Keratinocyte (primary cell): ENCODE measurements around the gene SCD5. TPM values are rescaled to one million over a fixed set of nuclear protein-coding genes. Genes with fewer than 3 reads are reported as not detected.

Experiments used
- DNase-seq: peaks from one replicate; pipeline ENCODE4 v3.0.0-alpha.2; 2011; ENCODE audit warnings: low read depth, missing footprints, low spot score
- FAIRE-seq: peaks from 2 replicates; lab custom pipeline; 2011; peaks lifted over from hg19 to GRCh38; lab: Jason Lieb, UNC
- H2AFZ ChIP-seq: 2 replicates; pipeline ENCODE4 v1.6.0; 2012; ENCODE audit warnings: low read length, control low read depth, inconsistent platforms; ENCODE audit not compliant: control insufficient read depth
- H3K27ac ChIP-seq: 2 replicates; pipeline ENCODE4 v1.5.1; 2011; ENCODE audit warnings: low read length; ENCODE audit not compliant: control insufficient read depth, insufficient read depth
- H3K27me3 ChIP-seq: 3 replicates; pipeline ENCODE4 v1.6.0; 2011; ENCODE audit warnings: low read length; ENCODE audit not compliant: control insufficient read depth, insufficient read depth; ENCODE audit errors: extremely low read depth
- H3K36me3 ChIP-seq, 2 experiments: 2 replicates in 1 of 2; 3 replicates in 1 of 2; pipeline ENCODE4 v1.5.1; 2011; ENCODE audit warnings: low read length in 2 of 2, mild to moderate bottlenecking in 1 of 2; ENCODE audit not compliant: control insufficient read depth in 2 of 2, insufficient read depth in 2 of 2; ENCODE audit errors: extremely low read depth in 1 of 2
- H3K4me1 ChIP-seq: 3 replicates; pipeline ENCODE4 v1.5.1; 2011; ENCODE audit warnings: low read length; ENCODE audit not compliant: control insufficient read depth, insufficient read depth; ENCODE audit errors: extremely low read depth
- H3K4me2 ChIP-seq: 3 replicates; pipeline ENCODE4 v1.6.0; 2011; ENCODE audit warnings: low read depth, low read length; ENCODE audit not compliant: control insufficient read depth, insufficient read depth; ENCODE audit errors: extremely low read depth
- H3K4me3 ChIP-seq, 3 experiments: fragments of 200-600 bp in 1 of 3; sonication (generic) in 1 of 3; 2 replicates in 2 of 3; 3 replicates in 1 of 3; pipeline ENCODE4 v1.5.1; 2011 to 2016; ENCODE audit warnings: low read length in 3 of 3, mild to moderate bottlenecking in 3 of 3, control low read depth in 2 of 3, inconsistent platforms in 1 of 3, low read depth in 1 of 3, mixed read lengths in 1 of 3, mixed run types in 1 of 3, moderate library complexity in 1 of 3; ENCODE audit not compliant: control insufficient read depth in 2 of 3, insufficient read depth in 2 of 3; ENCODE audit errors: extremely low read depth in 1 of 3
- H3K79me2 ChIP-seq: 2 replicates; pipeline ENCODE4 v1.6.0; 2012; ENCODE audit warnings: low read length; ENCODE audit not compliant: control insufficient read depth, insufficient read depth
- H3K9ac ChIP-seq: 3 replicates; pipeline ENCODE4 v1.6.0; 2011; ENCODE audit warnings: low read length; ENCODE audit not compliant: control insufficient read depth, insufficient read depth; ENCODE audit errors: extremely low read depth
- H3K9me1 ChIP-seq: 3 replicates; pipeline ENCODE4 v1.6.0; 2011; ENCODE audit warnings: low read length; ENCODE audit not compliant: control insufficient read depth, insufficient read depth; ENCODE audit errors: extremely low read depth
- H3K9me3 ChIP-seq: 2 replicates; pipeline ENCODE4 v1.5.1; 2012; ENCODE audit warnings: low read depth, low read length; ENCODE audit not compliant: control insufficient read depth
- H4K20me1 ChIP-seq: 3 replicates; pipeline ENCODE4 v1.6.0; 2011; ENCODE audit warnings: low read length; ENCODE audit not compliant: control insufficient read depth, insufficient read depth; ENCODE audit errors: extremely low read depth
- CTCF ChIP-seq, 3 experiments: IDR thresholded peaks in 1 of 3; conservative IDR thresholded peaks in 1 of 3; optimal IDR thresholded peaks in 1 of 3; 2 replicates in 2 of 3; 3 replicates in 1 of 3; pipeline versions ENCODE3 to v1.5.1; 2011; ENCODE audit warnings: low read length in 3 of 3, mild to moderate bottlenecking in 3 of 3, moderate library complexity in 2 of 3, control low read depth in 1 of 3, inconsistent platforms in 1 of 3; ENCODE audit not compliant: insufficient read depth in 2 of 3; ENCODE audit errors: extremely low read depth in 1 of 3
- EZH2 ChIP-seq: IDR thresholded peaks from one replicate; pipeline ENCODE4 v1.6.1; 2012; ENCODE audit warnings: inconsistent platforms, mild to moderate bottlenecking, low read length, moderate library complexity
- dilution Hi-C: fragments of 300-500 bp; cut with MboI; formaldehyde crosslinking; loops from one replicate; pipeline ENCODE4 v1.7.0; 2020; ENCODE audit warnings: low sequenced_read_pairs; ENCODE audit not compliant: extremely low pct_ligation_motif_present
- polyA plus RNA-seq, 5 experiments: library from polyadenylated mRNA; depleted of rRNA in 3 of 5; stranded (reverse) in 3 of 5; stranded (forward) in 1 of 5; unstranded in 1 of 5; fragments of >200 nt; gene quantifications; 1 replicate in 1 of 5; 2 replicates in 3 of 5; 3 replicates in 1 of 5; pipeline versions ENCODE4 v1.2.1 to v1.2.3, GENCODE V29; 2011 to 2012; ENCODE audit warnings: missing spikeins in 2 of 5, low read depth in 1 of 5, low replicate concordance in 1 of 5

The SCD5 gene
- polyA plus RNA-seq, 1 donor (not counting 4 experiments of a cell fraction or from before 2014, with no cell fraction given): 39.4 TPM

GRCh38 chr4:82721819-82722423, 76.7 kb downstream of the SCD5 start:
- no peak overlapping the region for H3K9ac ChIP-seq
- H3K27me3 ChIP-seq: no peaks in the 10 kb centered on the region
- no peaks in the 10 kb centered on the region for H3K4me1 ChIP-seq
- H3K4me3 ChIP-seq: no peak overlapping the region
- DNase-seq: no peak
- H3K9me3 ChIP-seq: no peaks in the 10 kb centered on the region
- H4K20me1 ChIP-seq: no peaks in the 10 kb centered on the region
- no peak overlapping the region for H3K4me2 ChIP-seq
- FAIRE-seq: no peak
- H2AFZ ChIP-seq: no peak overlapping the region
- H3K36me3 ChIP-seq: no peaks in the 10 kb centered on the region
- peaks cover 10% of the 10 kb centered on the region for H3K79me2 ChIP-seq
- dilution Hi-C loops: no loop called here
- no peak overlapping the region for H3K27ac ChIP-seq
- TF ChIP-seq EZH2 (no peak), CTCF (optimal IDR thresholded peaks at IDR 0.05 in 1 of 3, IDR thresholded peaks at IDR 0.05 in 1 of 3, conservative IDR thresholded peaks at IDR 0.05 in 1 of 3; ENCODE audit: extremely low read depth in 1 of 3, insufficient read depth in 2 of 3, low read length in 3 of 3) (peak in 1 of 3 experiments; percentile 73)
- H3K9me1 ChIP-seq: no peaks in the 10 kb centered on the region

GRCh38 chr4:82718162-82718940, 80.2 kb downstream of the SCD5 start:
- dilution Hi-C loops: no loop called here
- peaks cover 8% of the 10 kb centered on the region for H3K4me1 ChIP-seq
- H3K27me3 ChIP-seq: no peaks in the 10 kb centered on the region
- peaks cover 8% of the 10 kb centered on the region for H3K79me2 ChIP-seq
- no peaks in the 10 kb centered on the region for H3K9me3 ChIP-seq
- FAIRE-seq (no peak), DNase-seq (no peak)
- no peak overlapping the region for H3K9ac ChIP-seq
- no peaks in the 10 kb centered on the region for H3K36me3 ChIP-seq
- H3K27ac ChIP-seq: no peak overlapping the region
- H3K4me2 ChIP-seq: no peak overlapping the region
- peaks cover 3% of the 10 kb centered on the region for H4K20me1 ChIP-seq
- H3K9me1 ChIP-seq: peaks cover 2% of the 10 kb centered on the region
- TF ChIP-seq CTCF (optimal IDR thresholded peaks at IDR 0.05 in 1 of 3, IDR thresholded peaks at IDR 0.05 in 1 of 3, conservative IDR thresholded peaks at IDR 0.05 in 1 of 3; ENCODE audit: extremely low read depth in 1 of 3, insufficient read depth in 2 of 3, low read length in 3 of 3) (no peak), EZH2 (no peak)
- H3K4me3 ChIP-seq: no peak overlapping the region
- no peak overlapping the region for H2AFZ ChIP-seq
